ENCODE data around the gene NNT.

GRCh38 chr5:43680286-43680685, 77.3 kb downstream of the NNT start:
- no peak for TF ChIP-seq ZNF140 (CRISPR knock-in tag; IDR thresholded peaks at IDR 0.05)
- no peak for TF ChIP-seq ZSCAN29 (IDR thresholded peaks at IDR 0.05)
- TF ChIP-seq SIN3B (IDR thresholded peaks at IDR 0.05; ENCODE audit: low read depth): no peak
- TF ChIP-seq ZKSCAN1 (IDR thresholded peaks at IDR 0.05; ENCODE audit: low read depth, low read length): no peak
- TF ChIP-seq DPF2 (IDR thresholded peaks at IDR 0.05): no peak
- TF ChIP-seq FOXJ3 (CRISPR knock-in tag; IDR thresholded peaks at IDR 0.05): no peak
- no peak for TF ChIP-seq GTF2B (IDR thresholded peaks at IDR 0.05; ENCODE audit: extremely low read depth, insufficient read length)
- no peak for TF ChIP-seq CTCF (IDR thresholded peaks at IDR 0.05 in 2 of 3, conservative IDR thresholded peaks at IDR 0.05 in 1 of 3; ENCODE audit: insufficient read depth in 2 of 3, low read depth in 1 of 3, low read length in 3 of 3)
- TF ChIP-seq FOXP1 (CRISPR knock-in tag; IDR thresholded peaks at IDR 0.05): no peak
- TF ChIP-seq BRCA1 (IDR thresholded peaks at IDR 0.05): no peak
- no peak for TF ChIP-seq BRCA1 (CRISPR knock-in tag; IDR thresholded peaks at IDR 0.05)
- TF ChIP-seq MAX (CRISPR knock-in tag; IDR thresholded peaks at IDR 0.05): no peak
- TF ChIP-seq FOS (IDR thresholded peaks at IDR 0.05; ENCODE audit: extremely low read depth, insufficient read length): no peak

Data from K562 (cell line).